Left ventricle myocardium inferior (tissue), 1 donor: ENCODE results near the gene ANO10. TPM values are rescaled to one million over a fixed set of nuclear protein-coding genes. Genes with fewer than 3 reads are reported as not detected.

ENCODE experiments used
- DNase-seq: peaks from one replicate; pipeline ENCODE4 v3.0.0-alpha.2; 2020
- H3K27ac ChIP-seq: fragments of 200-600 bp; replicated peaks from 2 replicates; pipeline ENCODE4 v1.8.0; 2021
- H3K27me3 ChIP-seq: fragments of 200-600 bp; 2 replicates; pipeline ENCODE4 v1.8.0; 2021; ENCODE audit warnings: low read depth
- H3K36me3 ChIP-seq: fragments of 200-600 bp; 2 replicates; pipeline ENCODE4 v1.8.0; 2021
- H3K4me1 ChIP-seq: fragments of 200-600 bp; 2 replicates; pipeline ENCODE4 v1.8.0; 2021
- H3K4me3 ChIP-seq: fragments of 200-600 bp; 2 replicates; pipeline ENCODE4 v1.8.0; 2021; ENCODE audit warnings: mild to moderate bottlenecking, moderate library complexity
- H3K9me3 ChIP-seq: fragments of 200-600 bp; replicated peaks from 2 replicates; pipeline ENCODE4 v1.8.0; 2021
- intact Hi-C: fragments of 100-400 bp; cut with micrococcal nuclease; formaldehyde crosslinking; loops from one replicate; pipeline ENCODE4 v1.11.0; 2022
- total RNA-seq: library from RNA; stranded (reverse); fragmentation: NEBNext Ultra II Directional; extraction: Animal tissue kit (Norgen Biotek cat#: 25700); gene quantifications from one replicate; pipeline ENCODE4 v1.2.1, GENCODE V29; 2021
- TF ChIP-seq, protein P1 (sequence below): fragments of 200-600 bp; IDR thresholded peaks from 2 replicates; pipeline ENCODE4 v1.8.0; 2021; ENCODE audit warnings: antibody characterized with exemption, mild to moderate bottlenecking, borderline replicate concordance
- donor health status: DM: no; HTN: yes; CAD: no; lungs with severe emphysema.

ANO10 gene
- total RNA-seq, 1 donor from 2014 or later: 12.6 TPM

DNA sequence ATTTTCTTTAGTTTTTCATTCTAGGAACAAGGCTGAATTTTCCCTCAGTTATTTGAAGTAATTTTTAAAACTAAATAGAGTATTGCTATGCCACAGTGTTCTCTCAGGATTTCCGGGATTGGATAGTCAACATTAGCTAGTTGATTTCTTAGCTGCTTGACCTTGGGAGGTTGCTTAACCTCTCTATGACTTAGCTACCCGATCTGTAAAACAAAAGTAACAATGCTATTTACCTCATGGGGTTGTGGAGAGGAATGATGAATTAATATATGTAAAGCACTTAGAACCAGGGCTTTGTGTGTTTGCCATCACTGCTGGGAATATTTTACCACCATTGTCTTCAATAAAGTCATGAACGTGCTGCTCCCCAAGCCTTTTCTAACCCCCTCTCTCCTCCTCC lies 278.0 kb downstream of the ANO10 start:
- TF ChIP-seq, protein P1, sequence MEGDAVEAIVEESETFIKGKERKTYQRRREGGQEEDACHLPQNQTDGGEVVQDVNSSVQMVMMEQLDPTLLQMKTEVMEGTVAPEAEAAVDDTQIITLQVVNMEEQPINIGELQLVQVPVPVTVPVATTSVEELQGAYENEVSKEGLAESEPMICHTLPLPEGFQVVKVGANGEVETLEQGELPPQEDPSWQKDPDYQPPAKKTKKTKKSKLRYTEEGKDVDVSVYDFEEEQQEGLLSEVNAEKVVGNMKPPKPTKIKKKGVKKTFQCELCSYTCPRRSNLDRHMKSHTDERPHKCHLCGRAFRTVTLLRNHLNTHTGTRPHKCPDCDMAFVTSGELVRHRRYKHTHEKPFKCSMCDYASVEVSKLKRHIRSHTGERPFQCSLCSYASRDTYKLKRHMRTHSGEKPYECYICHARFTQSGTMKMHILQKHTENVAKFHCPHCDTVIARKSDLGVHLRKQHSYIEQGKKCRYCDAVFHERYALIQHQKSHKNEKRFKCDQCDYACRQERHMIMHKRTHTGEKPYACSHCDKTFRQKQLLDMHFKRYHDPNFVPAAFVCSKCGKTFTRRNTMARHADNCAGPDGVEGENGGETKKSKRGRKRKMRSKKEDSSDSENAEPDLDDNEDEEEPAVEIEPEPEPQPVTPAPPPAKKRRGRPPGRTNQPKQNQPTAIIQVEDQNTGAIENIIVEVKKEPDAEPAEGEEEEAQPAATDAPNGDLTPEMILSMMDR: no peak
- no peak for DNase-seq
- Histone ChIP-seq H3K4me3 (no peak overlapping the region), H3K27me3 (no peaks in the 10 kb centered on the region), H3K36me3 (peaks cover 96% of the 10 kb centered on the region), H3K9me3 (peaks cover 6% of the 10 kb centered on the region), H3K4me1 (peaks cover 54% of the 10 kb centered on the region), H3K27ac (peak overlapping the region; percentile 13)
- intact Hi-C loops: no loop called here

DNA sequence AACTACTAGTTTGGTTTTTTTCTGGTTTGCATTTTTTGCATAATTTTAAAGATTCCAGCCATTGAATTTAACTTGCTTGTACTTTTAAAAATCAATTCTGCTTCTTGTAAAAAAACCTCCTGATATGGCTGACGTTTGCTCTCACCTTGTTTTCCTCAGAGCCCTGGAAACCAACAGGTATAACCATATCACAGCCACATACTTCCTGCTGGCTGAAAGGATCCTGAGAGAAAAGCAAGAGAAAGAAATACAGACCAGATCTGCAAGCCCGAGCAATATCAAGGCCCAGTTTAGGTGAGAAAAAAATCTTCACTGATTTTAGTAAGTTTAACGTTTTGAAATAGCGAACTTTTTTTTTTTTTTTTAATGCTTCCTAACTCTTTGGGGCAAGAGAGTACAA lies 278.6 kb downstream of the ANO10 start:
- Histone ChIP-seq H3K4me1 (peaks cover 53% of the 10 kb centered on the region), H3K9me3 (peaks cover 13% of the 10 kb centered on the region), H3K27ac (peak overlapping the region; percentile 13), H3K36me3 (peaks cover 96% of the 10 kb centered on the region), H3K4me3 (no peak overlapping the region), H3K27me3 (no peaks in the 10 kb centered on the region)
- intact Hi-C loops: no loop called here
- DNase-seq: no peak
- TF ChIP-seq, protein P1: no peak

DNA sequence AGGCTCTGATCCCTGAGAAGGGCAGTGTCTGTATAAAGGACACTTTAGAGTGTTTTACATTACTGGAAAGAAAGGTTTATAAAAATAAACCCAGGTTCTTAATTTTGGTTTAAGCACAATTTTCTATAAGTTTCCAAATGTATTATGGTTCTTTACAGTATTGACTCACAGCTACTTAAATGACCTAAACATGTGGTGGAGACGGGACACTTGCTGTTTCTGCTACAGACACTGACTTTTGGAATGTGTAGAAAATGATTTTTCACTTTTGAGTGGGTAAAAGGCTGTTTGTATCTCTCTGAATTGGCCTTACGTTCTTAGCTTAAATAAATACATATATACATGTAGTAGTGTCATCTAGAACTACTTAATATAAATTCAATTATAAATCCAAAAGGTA lies 280.0 kb downstream of the ANO10 start:
- H3K4me3 ChIP-seq: no peak overlapping the region
- H3K27me3 ChIP-seq: no peaks in the 10 kb centered on the region
- peaks cover 53% of the 10 kb centered on the region for H3K4me1 ChIP-seq
- peak overlapping the region; percentile 18 for H3K27ac ChIP-seq
- TF ChIP-seq, protein P1: no peak
- peaks cover 27% of the 10 kb centered on the region for H3K9me3 ChIP-seq
- peaks cover 96% of the 10 kb centered on the region for H3K36me3 ChIP-seq
- DNase-seq: no peak
- intact Hi-C loops: no loop called here

DNA sequence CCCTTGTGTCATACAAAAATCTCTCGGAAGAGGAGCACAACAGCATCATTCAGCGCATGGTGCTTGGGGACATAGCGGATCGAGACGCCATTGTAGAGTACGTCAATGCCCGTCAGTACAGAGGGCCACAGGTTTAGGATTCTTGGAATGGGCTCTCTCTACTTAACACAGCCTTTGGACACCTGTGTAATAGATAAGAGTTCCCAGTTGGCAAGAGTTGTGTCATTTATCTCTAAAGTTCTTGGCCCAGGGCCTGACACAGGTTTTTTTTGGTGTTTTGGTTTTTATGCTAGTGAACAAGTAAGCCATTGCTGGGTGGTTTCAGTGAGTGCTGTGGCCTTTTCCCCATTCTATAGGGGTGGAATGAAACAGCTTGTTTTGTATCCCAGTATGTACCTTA lies 281.4 kb downstream of the ANO10 start:
- DNase-seq: no peak
- H3K4me1 ChIP-seq: peaks cover 49% of the 10 kb centered on the region
- H3K36me3 ChIP-seq: peaks cover 96% of the 10 kb centered on the region
- H3K27ac ChIP-seq: peak overlapping the region; percentile 27
- TF ChIP-seq, protein P1: no peak
- intact Hi-C loops: no loop called here
- H3K9me3 ChIP-seq: peaks cover 41% of the 10 kb centered on the region
- no peak overlapping the region for H3K4me3 ChIP-seq
- H3K27me3 ChIP-seq: no peaks in the 10 kb centered on the region

DNA sequence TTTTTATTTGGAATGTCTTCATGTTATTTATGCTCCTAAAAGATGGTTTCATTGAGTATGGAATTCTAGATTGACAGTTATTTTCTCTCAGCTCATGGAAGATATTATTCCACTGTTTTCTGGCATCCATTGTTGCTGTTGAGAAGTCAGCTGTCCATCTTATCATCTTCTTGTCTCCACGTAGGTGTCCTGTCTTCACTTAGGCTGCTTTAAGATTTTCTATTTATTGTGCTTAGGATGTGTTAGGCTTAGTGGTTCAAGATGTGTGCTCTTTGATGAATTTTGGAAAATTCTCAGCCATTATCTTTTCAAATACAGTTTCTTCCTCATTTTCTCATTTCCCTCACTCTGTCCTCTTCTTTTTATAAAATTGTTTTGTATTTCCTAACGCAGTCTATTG lies 283.5 kb downstream of the ANO10 start:
- no peak for DNase-seq
- Histone ChIP-seq H3K4me1 (peaks cover 28% of the 10 kb centered on the region), H3K9me3 (peaks cover 46% of the 10 kb centered on the region), H3K27ac (no peak overlapping the region), H3K4me3 (no peak overlapping the region), H3K36me3 (peaks cover 96% of the 10 kb centered on the region), H3K27me3 (no peaks in the 10 kb centered on the region)
- TF ChIP-seq, protein P1: no peak
- intact Hi-C loops: no loop called here

DNA sequence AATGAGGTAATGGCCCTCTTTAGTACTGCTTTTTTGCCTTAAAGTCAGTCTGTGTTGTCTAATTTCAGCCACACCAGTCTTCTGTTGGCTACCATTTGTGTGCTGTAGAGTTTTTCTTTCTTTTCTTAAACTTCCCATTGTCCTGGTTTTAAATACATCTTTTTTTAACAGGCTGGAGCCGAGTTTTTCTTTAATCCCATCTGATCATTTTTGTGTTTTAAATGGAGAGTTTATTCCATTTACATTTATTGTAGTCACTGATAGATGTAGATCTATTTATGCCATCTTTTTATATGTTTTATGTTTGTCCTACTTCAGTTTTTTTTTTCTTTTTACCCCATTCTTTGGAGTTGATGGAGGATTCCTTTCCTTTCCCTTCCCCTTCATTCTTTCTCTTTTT lies 286.0 kb downstream of the ANO10 start:
- H3K4me3 ChIP-seq: no peak overlapping the region
- H3K36me3 ChIP-seq: peaks cover 88% of the 10 kb centered on the region
- no peaks in the 10 kb centered on the region for H3K27me3 ChIP-seq
- intact Hi-C loops: no loop called here
- DNase-seq: no peak
- TF ChIP-seq, protein P1: no peak
- no peak overlapping the region for H3K27ac ChIP-seq
- peaks cover 21% of the 10 kb centered on the region for H3K4me1 ChIP-seq
- peaks cover 46% of the 10 kb centered on the region for H3K9me3 ChIP-seq
